ENCODE data around the gene SIDT2. TPM values are rescaled to one million over a fixed set of nuclear protein-coding genes. Genes with fewer than 3 reads are reported as not detected.
"Not testable (repeated sequence)": the region's sequence is repeated elsewhere in the genome, so short reads cannot be mapped to it uniquely, and the experiment has no call there.

Gene SIDT2
- total RNA-seq = 10 to 100 TPM; 16.6 to 17.3 TPM

- intact Hi-C loops (cut with micrococcal nuclease) = loop anchor here (5.0 kb wide), 1 partner anchor 54 kb away; the partner anchor contains the start of genes PCSK7 and RNF214
- peak within 1 kb of the TSS; percentile 85 for H3K27ac Mint-ChIP-seq
- H3K9me3 Mint-ChIP-seq = no peaks in the 10 kb centered on the region
- H3K27me3 Mint-ChIP-seq = no peaks in the 10 kb centered on the region
- DNase-seq (peak; percentile 96), ATAC-seq (peak; percentile 95)
- no peaks in the 10 kb centered on the region for H3K36me3 Mint-ChIP-seq (ENCODE audit: low read depth)
- ChIA-PET POLR2A (interaction anchor here (0.5 to 4.3 kb wide), 9 partner anchors 8 to 81 kb away, joined by 3 to 29 read pairs (median 4); partner anchors contain the start of genes PAFAH1B2, PCSK7 and RNF214), CTCF (interaction anchor here (0.6 to 8.8 kb wide), 10 partner anchors 8 to 854 kb away, joined by 3 to 125 read pairs (median 4); partner anchors contain the start of genes APOA5, PAFAH1B2, PCSK7 and RNF214)
- peaks cover 32% of the 10 kb centered on the region for H3K4me1 Mint-ChIP-seq (ENCODE audit: low read depth)
- peak within 1 kb of the TSS; percentile 92 for H3K4me3 Mint-ChIP-seq
- TF ChIP-seq CTCF (IDR thresholded peaks at IDR 0.05) = no peak
Observed at GRCh38 chr11:117178210-117179034, at the start of gene SIDT2. Gene SIDT2 (plus strand): TSS chr11:117178743. CDS start chr11:117179264, 521 bp downstream.

- H3K27me3 Mint-ChIP-seq; ATAC-seq; H3K4me3 Mint-ChIP-seq; POLR2A ChIA-PET; H3K36me3 Mint-ChIP-seq (ENCODE audit: low read depth); H3K9me3 Mint-ChIP-seq; H3K27ac Mint-ChIP-seq; H3K4me1 Mint-ChIP-seq (ENCODE audit: low read depth); DNase-seq: not testable (repeated sequence)
- intact Hi-C loops (cut with micrococcal nuclease) = loop anchor here (5.0 kb wide), 1 partner anchor 77 kb away; no protein-coding TSS in a partner anchor
- CTCF ChIA-PET = interaction anchor here (0.6 kb wide), 1 partner anchor 88 kb away, joined by 3 read pairs; no protein-coding TSS in a partner anchor
Observed at GRCh38 chr11:117130396-117130795, 48.1 kb upstream of the SIDT2 start.

- H3K36me3 Mint-ChIP-seq (ENCODE audit: low read depth) = no peaks in the 10 kb centered on the region
- no peak for TF ChIP-seq CTCF (IDR thresholded peaks at IDR 0.05)
- CTCF ChIA-PET = interaction anchor here (0.6 kb wide), 1 partner anchor 87 kb away, joined by 3 read pairs; no protein-coding TSS in a partner anchor
- no peak overlapping the region for H3K4me3 Mint-ChIP-seq
- H3K27ac Mint-ChIP-seq = no peak overlapping the region
- H3K27me3 Mint-ChIP-seq = no peaks in the 10 kb centered on the region
- H3K4me1 Mint-ChIP-seq (ENCODE audit: low read depth) = peaks cover 3% of the 10 kb centered on the region
- DNase-seq = no peak
- no peak for ATAC-seq
- intact Hi-C loops (cut with micrococcal nuclease) = loop anchor here (5.0 kb wide), 1 partner anchor 76 kb away; no protein-coding TSS in a partner anchor
- POLR2A ChIA-PET = no interaction called here
- H3K9me3 Mint-ChIP-seq = no peaks in the 10 kb centered on the region
Observed at GRCh38 chr11:117130879-117131278, 47.7 kb upstream of the SIDT2 start.

- DNase-seq (no peak), ATAC-seq (no peak)
- H3K9me3 Mint-ChIP-seq = no peaks in the 10 kb centered on the region
- intact Hi-C loops (cut with micrococcal nuclease) = loop anchor here (5.0 kb wide), 1 partner anchor 73 kb away; no protein-coding TSS in a partner anchor
- POLR2A ChIA-PET = no interaction called here
- H3K36me3 Mint-ChIP-seq (ENCODE audit: low read depth) = no peaks in the 10 kb centered on the region
- no peak overlapping the region for H3K27ac Mint-ChIP-seq
- H3K4me1 Mint-ChIP-seq (ENCODE audit: low read depth) = peaks cover 3% of the 10 kb centered on the region
- no peak for TF ChIP-seq CTCF (IDR thresholded peaks at IDR 0.05)
- CTCF ChIA-PET = no interaction called here
- no peak overlapping the region for H3K4me3 Mint-ChIP-seq
- no peaks in the 10 kb centered on the region for H3K27me3 Mint-ChIP-seq
Observed at GRCh38 chr11:117134431-117134830, 44.1 kb upstream of the SIDT2 start.

- H3K36me3 Mint-ChIP-seq (ENCODE audit: low read depth); H3K9me3 Mint-ChIP-seq; DNase-seq; H3K4me3 Mint-ChIP-seq; CTCF ChIA-PET; H3K27me3 Mint-ChIP-seq; ATAC-seq; H3K4me1 Mint-ChIP-seq (ENCODE audit: low read depth); POLR2A ChIA-PET; H3K27ac Mint-ChIP-seq: not testable (repeated sequence)
- intact Hi-C loops (cut with micrococcal nuclease) = loop anchor here (5.0 kb wide), 1 partner anchor 72 kb away; no protein-coding TSS in a partner anchor
Observed at GRCh38 chr11:117134979-117135378, 43.6 kb upstream of the SIDT2 start.

- POLR2A ChIA-PET, H3K9me3 Mint-ChIP-seq: not testable (repeated sequence)
Observed at GRCh38 chr11:117137223-117138086, 41.1 kb upstream of the SIDT2 start.

More at GRCh38 chr11:117137223-117138086, 41.1 kb upstream of the SIDT2 start:
- intact Hi-C loops (cut with micrococcal nuclease); H3K4me3 Mint-ChIP-seq; CTCF ChIA-PET; DNase-seq; H3K4me1 Mint-ChIP-seq (ENCODE audit: low read depth); H3K27ac Mint-ChIP-seq; H3K36me3 Mint-ChIP-seq (ENCODE audit: low read depth); H3K27me3 Mint-ChIP-seq; ATAC-seq: not testable (repeated sequence)

Data from activated CD8-positive, alpha-beta T cell treated with anti-CD3 and anti-CD28 coated beads for 36 hours (primary cell).